Ovary (tissue), 3 donors: ENCODE data around the gene PPP1CA.

Experiments
- POLR2A ChIP-seq: fragments of 450-650 bp; IDR thresholded peaks from one replicate; pipeline ENCODE4 v1.6.1; 2017; ENCODE audit warnings: antibody characterized with exemption, mild to moderate bottlenecking, moderate library complexity
- TF ChIP-seq, protein P1 (sequence below), 3 donors: fragments of 450-650 bp in 2 of 3; fragments of 200-600 bp in 1 of 3; IDR thresholded peaks; one replicate each; pipeline versions ENCODE4 v1.5.1 to v1.8.0; 2016 to 2022; ENCODE audit warnings: antibody characterized with exemption in 3 of 3, mild to moderate bottlenecking in 1 of 3
- donor health status: DM: no; HTN: no; CAD: no.

DNA sequence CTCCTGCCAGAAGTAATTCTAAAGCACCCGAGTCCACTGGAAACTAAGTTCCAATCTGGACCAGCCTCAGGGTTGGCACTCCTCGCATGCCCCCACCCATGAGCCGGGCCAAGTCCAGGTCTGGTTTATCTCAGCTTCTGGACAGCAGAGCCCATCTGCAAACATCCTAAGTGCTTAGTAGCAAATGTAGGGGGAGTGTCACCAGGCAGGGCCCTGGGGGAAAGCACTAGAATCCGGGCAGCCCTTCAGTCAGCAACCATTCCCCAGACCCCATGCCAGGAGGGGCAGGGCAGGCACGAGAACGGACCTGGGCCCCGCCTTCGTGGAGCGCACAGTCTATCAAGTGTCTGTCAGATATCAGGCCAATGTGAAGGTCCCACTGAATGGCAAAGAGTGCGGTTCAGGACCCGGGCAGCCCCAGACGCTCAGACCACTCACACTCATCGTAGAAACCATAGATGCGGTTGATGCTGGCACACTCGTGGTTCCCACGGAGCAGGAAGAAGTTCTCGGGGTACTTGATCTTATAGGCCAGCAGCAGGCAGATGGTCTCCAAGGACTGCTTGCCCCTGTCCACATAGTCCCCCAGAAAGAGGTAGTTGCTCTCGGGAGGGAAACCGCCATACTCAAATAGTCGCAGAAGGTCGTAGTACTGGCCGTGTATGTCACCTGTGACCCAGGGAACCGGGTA lies 1.3 kb downstream of the PPP1CA start:
- TF ChIP-seq, protein P1, sequence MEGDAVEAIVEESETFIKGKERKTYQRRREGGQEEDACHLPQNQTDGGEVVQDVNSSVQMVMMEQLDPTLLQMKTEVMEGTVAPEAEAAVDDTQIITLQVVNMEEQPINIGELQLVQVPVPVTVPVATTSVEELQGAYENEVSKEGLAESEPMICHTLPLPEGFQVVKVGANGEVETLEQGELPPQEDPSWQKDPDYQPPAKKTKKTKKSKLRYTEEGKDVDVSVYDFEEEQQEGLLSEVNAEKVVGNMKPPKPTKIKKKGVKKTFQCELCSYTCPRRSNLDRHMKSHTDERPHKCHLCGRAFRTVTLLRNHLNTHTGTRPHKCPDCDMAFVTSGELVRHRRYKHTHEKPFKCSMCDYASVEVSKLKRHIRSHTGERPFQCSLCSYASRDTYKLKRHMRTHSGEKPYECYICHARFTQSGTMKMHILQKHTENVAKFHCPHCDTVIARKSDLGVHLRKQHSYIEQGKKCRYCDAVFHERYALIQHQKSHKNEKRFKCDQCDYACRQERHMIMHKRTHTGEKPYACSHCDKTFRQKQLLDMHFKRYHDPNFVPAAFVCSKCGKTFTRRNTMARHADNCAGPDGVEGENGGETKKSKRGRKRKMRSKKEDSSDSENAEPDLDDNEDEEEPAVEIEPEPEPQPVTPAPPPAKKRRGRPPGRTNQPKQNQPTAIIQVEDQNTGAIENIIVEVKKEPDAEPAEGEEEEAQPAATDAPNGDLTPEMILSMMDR (IDR thresholded peaks at IDR 0.05) = no peak
- TF ChIP-seq POLR2A = no peak
